A673 (cell line): ENCODE measurements around the gene TIMM21.

Experiments used
- EZH2 ChIP-seq: fragments of 200-600 bp; sonication (generic); IDR thresholded peaks from 2 replicates; pipeline ENCODE4 v1.6.1; 2017; ENCODE audit warnings: borderline replicate concordance, low read depth, mild to moderate bottlenecking, mixed read lengths, antibody characterized with exemption, low read length; ENCODE audit not compliant: poor library complexity, severe bottlenecking
- TF ChIP-seq, protein P1 (sequence below): fragments of 300-800, 200-600 bp; sonication (generic); conservative IDR thresholded peaks from 2 replicates; pipeline ENCODE4 v1.5.1; 2017; ENCODE audit warnings: low read depth, mild to moderate bottlenecking, antibody characterized with exemption, low read length, moderate library complexity, mixed read lengths

DNA sequence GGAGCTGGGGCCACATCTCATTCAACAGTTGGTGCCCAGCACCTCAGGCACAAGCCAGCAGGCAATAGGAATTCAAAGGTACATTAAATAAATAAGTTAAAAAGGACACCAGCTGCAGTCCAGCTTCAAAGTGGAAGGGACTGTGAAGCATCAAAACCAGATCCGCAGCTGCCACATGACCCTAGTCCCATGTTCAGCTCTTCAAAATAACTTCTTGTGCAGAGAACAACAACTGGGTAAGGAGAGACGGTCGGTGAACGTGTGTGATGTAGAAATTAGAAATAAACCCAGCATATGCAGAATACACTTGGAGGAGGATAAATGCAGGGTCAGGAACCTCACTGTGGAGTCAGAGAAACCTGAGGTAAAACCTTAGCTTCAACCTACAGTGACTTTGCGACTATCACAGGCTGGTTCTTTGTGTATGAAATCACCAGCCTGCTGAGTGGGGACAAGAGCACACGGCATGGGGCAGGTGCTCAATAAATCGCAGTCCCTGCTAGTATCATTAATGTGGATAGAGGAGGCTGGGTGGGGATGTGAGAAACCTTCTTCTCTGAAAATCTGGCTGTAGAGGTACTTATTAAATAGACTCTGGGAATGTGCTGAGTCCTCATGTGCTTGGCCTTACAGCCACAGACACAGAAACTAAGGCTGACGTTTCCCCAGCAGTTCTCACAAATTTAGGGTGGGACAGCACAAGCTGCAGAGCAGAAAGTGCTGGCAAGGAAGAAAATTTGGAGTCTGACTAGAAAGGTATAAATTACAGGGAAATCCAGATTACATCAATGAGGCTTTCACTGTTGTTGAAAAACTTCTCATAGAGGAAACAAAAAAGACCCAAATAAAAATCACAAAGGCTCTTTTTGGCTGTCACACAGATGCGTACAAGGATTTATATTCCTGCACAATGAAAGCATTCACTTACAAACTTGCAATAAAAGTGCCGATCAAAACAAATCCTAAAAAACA lies 21.4 kb upstream of the TIMM21 start:
- TF ChIP-seq, protein P1, sequence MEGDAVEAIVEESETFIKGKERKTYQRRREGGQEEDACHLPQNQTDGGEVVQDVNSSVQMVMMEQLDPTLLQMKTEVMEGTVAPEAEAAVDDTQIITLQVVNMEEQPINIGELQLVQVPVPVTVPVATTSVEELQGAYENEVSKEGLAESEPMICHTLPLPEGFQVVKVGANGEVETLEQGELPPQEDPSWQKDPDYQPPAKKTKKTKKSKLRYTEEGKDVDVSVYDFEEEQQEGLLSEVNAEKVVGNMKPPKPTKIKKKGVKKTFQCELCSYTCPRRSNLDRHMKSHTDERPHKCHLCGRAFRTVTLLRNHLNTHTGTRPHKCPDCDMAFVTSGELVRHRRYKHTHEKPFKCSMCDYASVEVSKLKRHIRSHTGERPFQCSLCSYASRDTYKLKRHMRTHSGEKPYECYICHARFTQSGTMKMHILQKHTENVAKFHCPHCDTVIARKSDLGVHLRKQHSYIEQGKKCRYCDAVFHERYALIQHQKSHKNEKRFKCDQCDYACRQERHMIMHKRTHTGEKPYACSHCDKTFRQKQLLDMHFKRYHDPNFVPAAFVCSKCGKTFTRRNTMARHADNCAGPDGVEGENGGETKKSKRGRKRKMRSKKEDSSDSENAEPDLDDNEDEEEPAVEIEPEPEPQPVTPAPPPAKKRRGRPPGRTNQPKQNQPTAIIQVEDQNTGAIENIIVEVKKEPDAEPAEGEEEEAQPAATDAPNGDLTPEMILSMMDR = no peak
- TF ChIP-seq EZH2 = no peak
